ENCODE results near the gene AP4E1. TPM values are rescaled to one million over a fixed set of nuclear protein-coding genes. Genes with fewer than 3 reads are reported as not detected.
"Not testable (repeated sequence)": the region's sequence is repeated elsewhere in the genome, so short reads cannot be mapped to it uniquely, and the experiment has no call there.

Gene AP4E1
- total RNA-seq, 4 donors from 2014 or later, result 10.2 to 15.3 (median 12.6) TPM

- Histone ChIP-seq H3K36me3 (peaks cover 0 to 63% (median 0%) of the 10 kb centered on the region in 3 donors), H3K4me3 (no peak overlapping the region), H3K4me1 (peaks cover 0 to 12% (median 0%) of the 10 kb centered on the region in 4 donors), H3K27me3 (no peaks in the 10 kb centered on the region), H3K9me3 (no peaks in the 10 kb centered on the region), H3K27ac (no peak overlapping the region)
- 87 to 92% methylated on average over 4 of the region's 4 CpGs for WGBS, 2 donors
- TF ChIP-seq POLR2A (IDR thresholded peaks at IDR 0.05) (no peak), EP300 (IDR thresholded peaks at IDR 0.05) (no peak), CTCF (IDR thresholded peaks at IDR 0.05) (no peak)
- no peak for DNase-seq (ENCODE audit: low spot score in 2 of 2)
Measured at GRCh38 chr15:50916400-50916799, 7.9 kb downstream of the AP4E1 start.

GRCh38 chr15:50919359-50919758 lies 10.9 kb downstream of the AP4E1 start:
- not testable (repeated sequence) for H3K27ac ChIP-seq; H3K4me1 ChIP-seq; H3K27me3 ChIP-seq; H3K9me3 ChIP-seq; DNase-seq (ENCODE audit: low spot score in 2 of 2); H3K4me3 ChIP-seq
- H3K36me3 ChIP-seq, result peaks cover 0 to 70% (median 0%) of the 10 kb centered on the region in 3 donors
- WGBS, 2 donors, result 97 to 99% methylated on average over 4 of the region's 4 CpGs

GRCh38 chr15:50925281-50925680 lies 16.8 kb downstream of the AP4E1 start:
- no peak overlapping the region for H3K27ac ChIP-seq
- no peak for DNase-seq (ENCODE audit: low spot score in 2 of 2)
- 83 to 86% methylated on average over 1 of the region's 1 CpG for WGBS, 2 donors
- H3K9me3 ChIP-seq, result no peaks in the 10 kb centered on the region
- H3K4me1 ChIP-seq, result no peaks in the 10 kb centered on the region
- H3K36me3 ChIP-seq, result peaks cover 0 to 76% (median 0%) of the 10 kb centered on the region in 3 donors
- TF ChIP-seq CTCF (IDR thresholded peaks at IDR 0.05) (no peak), EP300 (IDR thresholded peaks at IDR 0.05) (no peak), POLR2A (IDR thresholded peaks at IDR 0.05) (no peak)
- no peak overlapping the region for H3K4me3 ChIP-seq
- H3K27me3 ChIP-seq, result no peaks in the 10 kb centered on the region

- WGBS, 2 donors, result 95% methylated on average over 1 of the region's 1 CpG
- Histone ChIP-seq H3K27ac (no peak overlapping the region), H3K4me3 (no peak overlapping the region), H3K9me3 (no peaks in the 10 kb centered on the region), H3K27me3 (no peaks in the 10 kb centered on the region), H3K36me3 (peaks cover 0 to 69% (median 0%) of the 10 kb centered on the region in 3 donors), H3K4me1 (no peaks in the 10 kb centered on the region)
- TF ChIP-seq EP300 (IDR thresholded peaks at IDR 0.05) (no peak), POLR2A (IDR thresholded peaks at IDR 0.05) (no peak), CTCF (IDR thresholded peaks at IDR 0.05) (no peak)
- DNase-seq (ENCODE audit: low spot score in 2 of 2), result no peak
Measured at GRCh38 chr15:50929062-50929461, 20.6 kb downstream of the AP4E1 start.

GRCh38 chr15:50930792-50931191 lies 22.3 kb downstream of the AP4E1 start:
- no peaks in the 10 kb centered on the region for H3K27me3 ChIP-seq
- H3K4me3 ChIP-seq, result no peak overlapping the region
- H3K4me1 ChIP-seq, result no peaks in the 10 kb centered on the region
- no peaks in the 10 kb centered on the region for H3K9me3 ChIP-seq
- H3K36me3 ChIP-seq, result peaks cover 0 to 67% (median 0%) of the 10 kb centered on the region in 3 donors
- no peak for TF ChIP-seq POLR2A (IDR thresholded peaks at IDR 0.05)
- TF ChIP-seq EP300 (IDR thresholded peaks at IDR 0.05), result no peak
- TF ChIP-seq CTCF (IDR thresholded peaks at IDR 0.05), result no peak
- H3K27ac ChIP-seq, result no peak overlapping the region
- DNase-seq (ENCODE audit: low spot score in 2 of 2), result no peak
- 93 to 96% methylated on average over 1 of the region's 1 CpG for WGBS, 2 donors

GRCh38 chr15:50933341-50933740 lies 24.9 kb downstream of the AP4E1 start:
- peaks cover 0 to 65% (median 0%) of the 10 kb centered on the region in 3 donors for H3K36me3 ChIP-seq
- H3K4me3 ChIP-seq, result no peak overlapping the region
- no peak overlapping the region for H3K27ac ChIP-seq

More at GRCh38 chr15:50933341-50933740, 24.9 kb downstream of the AP4E1 start:
- H3K27me3 ChIP-seq, result no peaks in the 10 kb centered on the region
- DNase-seq (ENCODE audit: low spot score in 2 of 2), result no peak
- WGBS, 2 donors, result 85 to 86% methylated on average over 1 of the region's 1 CpG
- no peaks in the 10 kb centered on the region for H3K4me1 ChIP-seq
- TF ChIP-seq EP300 (IDR thresholded peaks at IDR 0.05) (no peak), POLR2A (IDR thresholded peaks at IDR 0.05) (no peak), CTCF (IDR thresholded peaks at IDR 0.05) (no peak)
- no peaks in the 10 kb centered on the region for H3K9me3 ChIP-seq

Measured in tibial nerve (tissue), 4 donors.